ENCODE data around the gene HDAC1. TPM values are rescaled to one million over a fixed set of nuclear protein-coding genes. Genes with fewer than 3 reads are reported as not detected.

Gene HDAC1
- total and polyA plus RNA-seq, 2 of the 13 experiments (the other 11 are each of a cell fraction or from before 2014, with no cell fraction given) = 93.5 to 189 TPM

- TF ChIP-seq, protein P1, sequence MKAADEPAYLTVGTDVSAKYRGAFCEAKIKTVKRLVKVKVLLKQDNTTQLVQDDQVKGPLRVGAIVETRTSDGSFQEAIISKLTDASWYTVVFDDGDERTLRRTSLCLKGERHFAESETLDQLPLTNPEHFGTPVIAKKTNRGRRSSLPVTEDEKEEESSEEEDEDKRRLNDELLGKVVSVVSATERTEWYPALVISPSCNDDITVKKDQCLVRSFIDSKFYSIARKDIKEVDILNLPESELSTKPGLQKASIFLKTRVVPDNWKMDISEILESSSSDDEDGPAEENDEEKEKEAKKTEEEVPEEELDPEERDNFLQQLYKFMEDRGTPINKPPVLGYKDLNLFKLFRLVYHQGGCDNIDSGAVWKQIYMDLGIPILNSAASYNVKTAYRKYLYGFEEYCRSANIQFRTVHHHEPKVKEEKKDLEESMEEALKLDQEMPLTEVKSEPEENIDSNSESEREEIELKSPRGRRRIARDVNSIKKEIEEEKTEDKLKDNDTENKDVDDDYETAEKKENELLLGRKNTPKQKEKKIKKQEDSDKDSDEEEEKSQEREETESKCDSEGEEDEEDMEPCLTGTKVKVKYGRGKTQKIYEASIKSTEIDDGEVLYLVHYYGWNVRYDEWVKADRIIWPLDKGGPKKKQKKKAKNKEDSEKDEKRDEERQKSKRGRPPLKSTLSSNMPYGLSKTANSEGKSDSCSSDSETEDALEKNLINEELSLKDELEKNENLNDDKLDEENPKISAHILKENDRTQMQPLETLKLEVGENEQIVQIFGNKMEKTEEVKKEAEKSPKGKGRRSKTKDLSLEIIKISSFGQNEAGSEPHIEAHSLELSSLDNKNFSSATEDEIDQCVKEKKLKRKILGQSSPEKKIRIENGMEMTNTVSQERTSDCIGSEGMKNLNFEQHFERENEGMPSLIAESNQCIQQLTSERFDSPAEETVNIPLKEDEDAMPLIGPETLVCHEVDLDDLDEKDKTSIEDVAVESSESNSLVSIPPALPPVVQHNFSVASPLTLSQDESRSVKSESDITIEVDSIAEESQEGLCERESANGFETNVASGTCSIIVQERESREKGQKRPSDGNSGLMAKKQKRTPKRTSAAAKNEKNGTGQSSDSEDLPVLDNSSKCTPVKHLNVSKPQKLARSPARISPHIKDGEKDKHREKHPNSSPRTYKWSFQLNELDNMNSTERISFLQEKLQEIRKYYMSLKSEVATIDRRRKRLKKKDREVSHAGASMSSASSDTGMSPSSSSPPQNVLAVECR (CRISPR knock-in tag; IDR thresholded peaks at IDR 0.05; ENCODE audit: borderline replicate concordance) = peak; percentile 75; the same call in 1 of the 2 replicates
- no peak for TF ChIP-seq NR0B2 (CRISPR knock-in tag; IDR thresholded peaks at IDR 0.05)
- TF ChIP-seq LCORL (IDR thresholded peaks at IDR 0.05) = no peak
- TF ChIP-seq LCORL (CRISPR knock-in tag; IDR thresholded peaks at IDR 0.05) = peak; percentile 78; the same call in 1 of the 2 replicates
- no peak for TF ChIP-seq MYNN (CRISPR knock-in tag; IDR thresholded peaks at IDR 0.05; ENCODE audit: low read depth)
- TF ChIP-seq ZSCAN5A (CRISPR knock-in tag; IDR thresholded peaks at IDR 0.05; ENCODE audit: borderline replicate concordance) = no peak; the same call in 1 of the 2 replicates
- TF ChIP-seq KLF16 (CRISPR knock-in tag; IDR thresholded peaks at IDR 0.05) = peak in 1 of 2 experiments; percentile 72; a peak in 1 of 4 replicates
- 0 out of 2 replicates have a peak, but pooled peaks have one; percentile 49 for TF ChIP-seq FOSL1 (CRISPR knock-in tag; IDR thresholded peaks at IDR 0.05; ENCODE audit: borderline replicate concordance)
- 0 out of 2 replicates have a peak, but pooled peaks have one; percentile 46 for TF ChIP-seq FOXK1 (CRISPR knock-in tag; IDR thresholded peaks at IDR 0.05; ENCODE audit: borderline replicate concordance, low read depth)
- TF ChIP-seq ZNF652 (CRISPR knock-in tag; IDR thresholded peaks at IDR 0.05; ENCODE audit: borderline replicate concordance, low read depth) = peak; percentile 43; the same call in 1 of the 2 replicates
- TF ChIP-seq NR2C2 (CRISPR knock-in tag; IDR thresholded peaks at IDR 0.05; ENCODE audit: borderline replicate concordance) = peak; percentile 96
- 0 out of 2 replicates have a peak, but pooled peaks have one; percentile 40 for TF ChIP-seq ZNF704 (CRISPR knock-in tag; IDR thresholded peaks at IDR 0.05; ENCODE audit: borderline replicate concordance)
- TF ChIP-seq RORA (CRISPR knock-in tag; IDR thresholded peaks at IDR 0.05) = no peak
- TF ChIP-seq ATF7-NPFF (CRISPR knock-in tag; IDR thresholded peaks at IDR 0.05; ENCODE audit: low read depth) = no peak
- TF ChIP-seq, protein P2, sequence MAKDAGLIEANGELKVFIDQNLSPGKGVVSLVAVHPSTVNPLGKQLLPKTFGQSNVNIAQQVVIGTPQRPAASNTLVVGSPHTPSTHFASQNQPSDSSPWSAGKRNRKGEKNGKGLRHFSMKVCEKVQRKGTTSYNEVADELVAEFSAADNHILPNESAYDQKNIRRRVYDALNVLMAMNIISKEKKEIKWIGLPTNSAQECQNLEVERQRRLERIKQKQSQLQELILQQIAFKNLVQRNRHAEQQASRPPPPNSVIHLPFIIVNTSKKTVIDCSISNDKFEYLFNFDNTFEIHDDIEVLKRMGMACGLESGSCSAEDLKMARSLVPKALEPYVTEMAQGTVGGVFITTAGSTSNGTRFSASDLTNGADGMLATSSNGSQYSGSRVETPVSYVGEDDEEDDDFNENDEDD (CRISPR knock-in tag; IDR thresholded peaks at IDR 0.05; ENCODE audit: borderline replicate concordance) = peak; percentile 36; the same call in 1 of the 2 replicates
- peak; percentile 88 for TF ChIP-seq NCOA2 (CRISPR knock-in tag; IDR thresholded peaks at IDR 0.05)
Observed at GRCh38 chr1:32249831-32250525, 41.9 kb upstream of the HDAC1 start (continued).

Measured in HepG2 (cell line).